GM19372 (cell line): ENCODE measurements around the gene CARM1.

Source experiments
- ATAC-seq: cut with Tn5 transposase; IDR thresholded peaks from one replicate; pipeline ENCODE4 v1.9.1; 2021; ENCODE audit warnings: mild to moderate bottlenecking, low read depth, moderate library complexity; ENCODE audit not compliant: unreplicated experiment

The CARM1 gene

GRCh38 chr19:10964903-10965302 lies 93.5 kb downstream of the CARM1 start:
- no peak for ATAC-seq

- ATAC-seq = no peak
These were observed 94.0 kb downstream of the CARM1 start for GRCh38 chr19:10965398-10965797.

DNA sequence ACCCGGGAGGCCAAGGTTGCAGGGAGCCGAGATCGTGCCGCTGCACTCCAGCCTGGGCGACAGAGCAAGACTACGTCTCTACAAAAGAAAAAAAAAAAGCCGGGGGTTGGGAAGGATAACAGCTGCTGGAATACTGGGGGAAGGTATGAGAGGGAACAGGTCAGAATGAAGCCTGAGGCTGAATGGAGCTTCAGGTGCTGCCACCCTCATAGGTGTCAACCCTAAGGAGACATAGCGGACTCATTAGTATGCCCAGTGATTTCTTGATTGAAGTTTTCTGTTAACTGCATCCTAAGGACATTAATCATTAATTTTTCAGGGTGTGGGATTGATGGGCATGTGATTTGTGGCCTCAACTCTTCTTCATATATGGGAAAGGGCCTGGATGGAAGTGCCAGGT lies 95.5 kb downstream of the CARM1 start:
- no peak for ATAC-seq

GRCh38 chr19:10968527-10969135 lies 97.3 kb downstream of the CARM1 start:
- no peak for ATAC-seq

GRCh38 chr19:10971107-10971726 lies 99.9 kb downstream of the CARM1 start:
- no peak for ATAC-seq
